Left cardiac atrium (tissue), 4 donors: Measurements from ENCODE around the gene RNASE12. TPM values are rescaled to one million over a fixed set of nuclear protein-coding genes. Genes with fewer than 3 reads are reported as not detected.
"Not testable (repeated sequence)": the region's sequence is repeated elsewhere in the genome, so short reads cannot be mapped to it uniquely, and the experiment has no call there.

ENCODE experiments used
- ATAC-seq, 2 donors: fragments of 200-7000 bp; cut with Tn5 transposase; one replicate each; pipeline ENCODE4 v1.9.1; 2020; ENCODE audit warnings: mild to moderate bottlenecking in 2 of 2, moderate library complexity in 2 of 2
- DNase-seq: peaks from one replicate; pipeline ENCODE4 v3.0.0-alpha.2; 2020
- intact Hi-C, 2 donors: fragments of 100-400 bp; cut with DNase I; formaldehyde crosslinking; loops; one replicate each; pipeline versions ENCODE4 v1.14.1 to v1.15.1; 2022 to 2023
- total RNA-seq, 2 donors: library from RNA; stranded (reverse); fragmentation: NEBNext Ultra II Directional; extraction: Animal tissue kit (Norgen Biotek cat#: 25700); gene quantifications; one replicate each; pipeline ENCODE4 v1.2.1, GENCODE V29; 2021
- donor health status: DM: no; HTN: yes; CAD: no.
- donor health status: DM: no; HTN: yes; CAD: no; lungs with severe emphysema.
- donor health status: DM: yes; HTN: yes; CAD: no.
- donor health status: Dilated cardiomyopathy.

RNASE12 gene
- total RNA-seq, 2 donors from 2014 or later: not detected

GRCh38 chr14:20601522-20601921 lies 10.3 kb upstream of the RNASE12 start:
- DNase-seq (no peak), ATAC-seq (no peak)
- intact Hi-C loops: loop anchor here (10.0 kb wide), 2 partner anchors 127 to 277 kb away; no protein-coding TSS in a partner anchor

DNA sequence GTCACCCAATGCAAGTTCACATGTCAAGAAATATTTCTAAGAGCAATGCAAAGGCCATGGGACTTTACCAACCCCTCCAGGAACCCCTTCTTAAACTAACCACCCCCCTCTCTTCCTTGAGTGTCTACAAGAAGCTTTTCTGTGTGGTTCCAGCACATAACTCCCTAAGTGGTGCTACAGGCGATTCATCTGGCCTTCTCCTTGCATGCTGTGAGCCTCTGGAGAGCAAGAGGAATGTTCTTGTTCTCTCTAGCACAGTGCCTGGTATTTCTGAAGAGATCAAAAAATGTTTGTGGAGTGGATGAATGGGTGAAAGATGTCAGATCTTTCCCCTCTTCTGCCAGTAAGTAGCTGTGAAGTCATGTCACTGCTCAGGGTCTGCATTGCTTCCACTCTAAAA lies 5.9 kb upstream of the RNASE12 start:
- intact Hi-C loops: no loop called here
- ATAC-seq: no peak

DNA sequence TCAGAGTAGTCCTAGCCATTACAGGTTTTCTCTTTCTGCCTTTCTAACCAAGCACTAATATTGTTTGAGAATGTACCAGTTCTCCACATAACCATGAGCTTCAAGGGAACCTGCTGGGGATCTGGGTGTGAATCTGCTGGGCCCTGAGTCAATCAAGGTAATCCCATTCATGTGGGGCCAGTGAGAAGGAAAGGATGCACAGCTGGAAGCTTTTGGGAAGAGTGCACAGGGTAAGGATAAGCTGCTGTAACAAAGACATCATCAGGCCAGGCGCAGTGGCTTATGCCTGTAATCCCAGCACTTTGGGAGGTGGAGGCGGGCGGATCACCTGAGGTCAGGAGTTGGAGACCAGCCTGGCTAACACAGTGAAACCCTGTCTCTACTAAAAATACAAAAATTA lies 4.5 kb upstream of the RNASE12 start:
- ATAC-seq, DNase-seq, intact Hi-C loops: not testable (repeated sequence)

More for the DNA sequence above, 5.9 kb upstream of the RNASE12 start:
- DNase-seq: no peak

DNA sequence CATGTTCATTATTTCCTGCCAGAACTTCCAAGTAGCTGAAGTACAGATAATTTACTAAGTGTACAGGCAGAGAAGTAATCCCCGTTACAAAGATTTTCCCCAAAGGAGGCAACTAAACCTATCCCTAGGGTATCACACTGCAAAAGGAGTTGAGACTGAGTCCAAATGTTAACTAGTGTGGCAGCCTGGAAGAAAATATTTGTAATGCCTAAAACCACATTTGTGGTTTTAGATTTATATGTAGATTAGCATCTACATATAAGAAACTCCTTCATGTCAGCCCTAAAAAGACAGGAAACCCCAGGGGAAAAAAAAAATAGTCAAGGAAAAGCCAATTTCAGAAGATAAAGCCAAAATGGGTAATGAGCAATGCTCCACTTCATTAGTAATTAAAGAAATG lies 1.4 kb upstream of the RNASE12 start:
- no peak for DNase-seq
- intact Hi-C loops: no loop called here
- ATAC-seq: no peak

DNA sequence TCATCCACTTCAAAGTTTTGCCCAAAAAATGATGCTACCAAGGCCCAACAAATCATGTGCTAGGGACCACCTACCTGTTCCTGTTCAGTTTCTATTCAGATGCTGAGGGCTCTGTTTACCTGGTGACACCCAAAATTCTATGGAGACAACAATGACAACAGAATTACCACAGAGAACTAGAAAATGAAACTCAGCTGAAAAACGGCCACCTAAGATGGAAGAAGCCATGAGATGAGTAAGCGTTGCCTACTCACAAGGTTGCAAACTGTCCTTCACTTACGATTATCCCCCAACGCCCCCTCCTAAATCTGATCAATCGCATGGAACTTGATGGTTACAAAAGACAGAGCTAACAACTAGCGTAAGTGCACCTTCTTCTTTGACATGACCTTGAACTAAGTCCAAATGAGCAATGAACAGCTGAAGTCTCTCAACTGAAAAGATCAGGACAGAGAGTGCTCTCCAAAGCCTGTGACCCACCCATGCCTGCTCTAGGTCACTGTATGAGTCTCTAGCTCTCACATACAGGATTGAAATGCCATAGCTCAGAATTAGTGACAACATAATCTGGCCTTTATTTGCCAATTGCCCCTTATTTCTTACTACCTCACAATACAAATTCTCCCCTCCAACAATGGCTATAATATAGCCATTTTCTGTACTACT lies 3.6 kb downstream of the RNASE12 start, which contains the start of gene RNASE11:
TSS of gene RNASE11 (minus strand) at position 513 of the 666 bp plus-strand sequence.
- ATAC-seq (no peak), DNase-seq (no peak)
- intact Hi-C loops: no loop called here

GRCh38 chr14:20583908-20584307 lies 7.3 kb downstream of the RNASE12 start:
- no peak for DNase-seq
- intact Hi-C loops: no loop called here
- no peak for ATAC-seq

DNA sequence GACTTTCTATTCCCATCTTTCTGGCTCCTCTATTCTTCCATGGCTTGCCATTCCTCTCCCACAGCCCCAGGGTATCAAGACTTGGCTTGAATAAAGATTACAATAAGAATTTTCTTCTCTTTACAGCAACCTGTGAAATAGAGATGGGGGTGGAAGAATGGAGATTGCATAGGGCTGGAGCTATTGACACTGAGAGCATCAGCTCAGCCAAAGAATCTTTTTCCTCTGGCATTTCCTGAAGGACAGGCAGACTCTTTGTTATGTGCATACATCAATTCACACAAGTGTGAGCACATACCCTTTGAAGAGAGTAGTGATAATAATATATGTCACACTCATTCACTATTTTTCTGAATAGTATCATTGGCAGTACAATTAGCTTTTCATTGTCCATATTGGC lies 8.0 kb downstream of the RNASE12 start:
- no peak for ATAC-seq
- intact Hi-C loops: no loop called here
- DNase-seq: no peak

DNA sequence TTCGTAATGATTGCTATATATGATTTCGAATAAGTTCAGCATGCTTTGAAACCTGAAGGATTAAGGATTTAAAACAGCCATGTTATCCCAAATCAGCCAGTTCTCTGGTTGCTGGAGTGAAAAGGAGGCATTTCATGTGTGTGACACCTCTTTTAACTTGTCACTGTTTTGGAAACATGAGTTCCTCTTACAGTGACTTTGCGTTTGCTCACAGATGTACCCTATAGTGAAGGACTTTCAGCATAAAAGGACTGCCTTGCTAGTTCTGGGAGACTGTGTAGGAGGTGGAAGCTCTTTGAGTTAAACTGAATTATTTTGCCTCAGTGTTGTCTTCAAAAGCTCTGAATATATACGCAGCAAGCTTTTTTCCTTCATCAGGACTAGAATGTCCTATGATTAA lies 10.9 kb downstream of the RNASE12 start:
- intact Hi-C loops: no loop called here
- ATAC-seq (no peak), DNase-seq (no peak)

DNA sequence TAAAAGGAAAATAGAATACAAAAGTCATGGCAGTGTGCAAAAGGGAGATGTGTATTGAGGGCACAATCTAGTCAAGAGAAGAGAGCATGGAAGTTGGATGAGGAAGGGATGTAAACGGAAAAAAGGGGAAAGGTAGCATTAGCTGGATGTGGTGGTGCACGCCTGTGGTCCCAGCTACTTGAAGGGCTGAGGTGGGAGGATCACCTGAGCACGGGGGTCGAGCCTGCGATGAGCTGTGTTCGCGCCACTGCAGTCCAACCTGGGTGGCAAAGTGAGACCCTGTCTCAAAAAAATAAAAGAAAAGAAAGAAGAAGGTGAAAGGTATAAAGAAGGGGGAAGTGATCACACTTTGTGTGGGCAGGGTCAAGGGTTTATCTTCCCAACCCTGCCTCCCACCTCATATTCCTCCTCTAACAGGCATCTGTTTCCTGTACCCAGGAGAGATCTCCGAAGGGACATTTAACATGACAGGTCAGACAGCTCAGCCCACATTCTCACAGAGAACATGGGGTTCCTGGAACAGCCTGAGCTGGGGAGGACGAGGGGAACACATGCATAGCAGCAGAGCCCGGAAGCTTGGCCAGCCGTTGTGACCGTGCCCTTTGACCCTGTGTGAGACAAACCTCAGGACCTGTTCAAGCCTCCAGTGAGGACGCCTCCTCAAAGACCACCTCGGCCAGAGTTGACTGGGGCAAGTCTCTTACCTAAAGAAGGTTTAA lies 12.2 kb downstream of the RNASE12 start:
- ATAC-seq: no peak
- DNase-seq: no peak
- intact Hi-C loops: no loop called here

DNA sequence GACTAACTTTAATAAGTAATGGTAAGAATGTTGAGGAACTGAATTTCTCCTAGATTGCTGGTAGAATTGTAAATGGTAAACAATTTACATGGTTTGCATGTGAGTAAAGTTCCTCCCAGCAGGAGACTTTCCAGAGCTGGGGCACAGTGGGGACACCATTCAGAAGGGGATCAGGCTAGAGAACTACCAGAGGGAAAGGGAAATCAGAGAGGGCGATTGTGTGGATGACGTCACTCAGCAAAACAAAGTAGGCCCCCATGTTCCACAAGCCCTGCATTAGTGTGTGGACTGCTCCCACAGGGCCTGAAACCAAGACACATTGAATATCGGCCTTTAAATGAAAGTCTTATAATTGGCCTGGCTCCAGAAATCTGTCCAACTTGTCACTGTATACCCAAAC lies 12.9 kb downstream of the RNASE12 start:
- intact Hi-C loops: no loop called here
- DNase-seq (no peak), ATAC-seq (no peak)

DNA sequence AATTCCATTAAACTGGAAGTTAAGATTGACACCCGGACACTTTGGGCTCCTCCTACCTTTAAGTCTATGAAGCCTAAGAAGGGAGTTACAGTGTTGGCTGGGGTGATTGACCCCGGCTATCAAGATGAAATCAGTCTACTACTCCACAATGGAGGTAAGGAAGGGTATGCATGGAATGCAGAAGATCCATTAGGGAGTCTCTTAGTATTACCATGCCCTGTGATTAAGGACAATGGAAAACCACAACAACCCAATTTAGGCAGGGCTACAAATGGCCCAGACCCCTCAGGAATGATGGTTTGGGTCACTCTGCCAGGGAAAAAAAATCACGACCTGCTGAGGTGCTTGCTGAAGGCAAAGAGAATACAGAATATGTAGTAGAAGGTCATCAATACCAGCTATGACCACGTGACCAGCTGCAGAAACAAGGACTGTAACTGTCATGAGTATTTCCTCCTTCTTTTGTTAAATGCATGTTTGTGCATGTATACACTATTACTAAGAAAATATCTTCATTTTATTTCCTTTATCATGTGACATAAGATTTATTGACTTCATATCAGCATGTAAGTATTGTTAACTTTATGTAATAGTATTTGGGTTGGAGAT lies 18.7 kb downstream of the RNASE12 start:
- ATAC-seq, intact Hi-C loops, DNase-seq: not testable (repeated sequence)

DNA sequence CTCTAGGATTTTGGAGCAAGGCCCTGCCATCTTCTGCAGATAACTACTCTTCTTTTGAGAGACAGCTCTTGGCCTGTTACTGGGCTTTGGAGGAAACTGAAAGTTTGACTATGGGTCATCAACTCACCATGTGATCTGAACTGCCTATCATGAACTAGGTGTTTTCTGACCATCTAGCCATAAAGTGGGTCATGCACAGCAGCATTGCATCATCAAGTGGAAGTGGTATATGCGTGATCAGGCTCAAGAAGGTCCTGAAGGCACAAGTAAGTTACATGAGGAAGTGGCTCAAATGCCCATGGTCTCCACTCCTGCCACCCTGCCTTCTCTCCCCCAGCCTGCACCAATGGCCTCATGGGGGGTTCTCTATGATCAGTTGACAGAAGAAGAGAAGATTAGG lies 20.5 kb downstream of the RNASE12 start:
- DNase-seq, ATAC-seq, intact Hi-C loops: not testable (repeated sequence)

- DNase-seq, ATAC-seq, intact Hi-C loops: not testable (repeated sequence)
Measured at GRCh38 chr14:20569865-20570264, 21.3 kb downstream of the RNASE12 start.

GRCh38 chr14:20569066-20569465 lies 22.1 kb downstream of the RNASE12 start:
- intact Hi-C loops: no loop called here
- DNase-seq: no peak
- ATAC-seq: no peak

GRCh38 chr14:20568393-20568792 lies 22.8 kb downstream of the RNASE12 start:
- intact Hi-C loops: no loop called here
- DNase-seq: no peak
- no peak for ATAC-seq

DNA sequence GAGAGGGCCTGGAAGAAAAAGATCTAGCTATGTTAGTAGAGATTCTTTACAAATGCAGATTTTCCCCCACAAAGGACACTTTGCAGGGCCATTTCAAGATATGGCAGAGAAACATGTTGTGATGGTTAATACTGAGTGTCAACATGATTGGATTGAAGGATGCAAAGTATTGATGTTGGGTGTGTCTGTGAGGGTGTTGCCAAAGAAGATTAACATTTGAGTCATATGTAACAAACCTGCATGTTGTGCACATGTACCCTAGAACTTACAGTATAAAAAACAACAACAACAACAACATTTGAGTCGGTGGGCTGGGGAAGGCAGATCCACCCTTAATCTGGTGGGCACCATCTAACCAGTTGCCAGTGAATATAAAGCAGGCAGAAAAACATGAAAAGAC lies 24.0 kb downstream of the RNASE12 start:
- intact Hi-C loops, DNase-seq, ATAC-seq: not testable (repeated sequence)

DNA sequence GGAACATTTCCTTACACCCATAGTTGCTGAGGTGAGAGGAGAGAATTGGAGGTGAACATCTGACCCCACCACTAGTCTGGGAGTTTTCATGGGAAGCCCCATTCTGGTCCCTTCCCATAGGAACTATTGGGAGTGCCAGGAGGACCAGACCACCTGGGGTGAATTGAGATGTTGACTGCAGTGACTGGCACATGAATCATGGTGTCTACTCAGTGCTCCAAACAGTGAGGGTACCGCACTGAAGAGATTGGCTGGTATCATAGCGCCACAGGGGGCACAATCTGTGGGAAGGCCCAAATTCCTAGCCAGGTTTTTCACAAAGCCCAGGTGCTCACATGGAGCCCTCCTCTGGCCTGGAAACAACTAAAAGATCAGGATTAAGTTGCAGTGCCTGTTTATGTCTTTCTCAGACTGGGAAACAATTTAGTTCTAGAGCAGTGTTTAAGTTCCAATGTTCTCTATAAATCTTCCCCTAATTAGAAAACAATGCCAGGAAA lies 26.6 kb downstream of the RNASE12 start:
- intact Hi-C loops: no loop called here
- no peak for ATAC-seq
- DNase-seq: no peak

GRCh38 chr14:20563971-20564370 lies 27.2 kb downstream of the RNASE12 start:
- intact Hi-C loops: no loop called here
- no peak for DNase-seq
- ATAC-seq: no peak

- DNase-seq (no peak), ATAC-seq (no peak)
- intact Hi-C loops: no loop called here
Measured at GRCh38 chr14:20560961-20561360, 30.2 kb downstream of the RNASE12 start, which contains the start of gene RNASE9. Gene RNASE9, minus strand, starts transcription at chr14:20561047.

DNA sequence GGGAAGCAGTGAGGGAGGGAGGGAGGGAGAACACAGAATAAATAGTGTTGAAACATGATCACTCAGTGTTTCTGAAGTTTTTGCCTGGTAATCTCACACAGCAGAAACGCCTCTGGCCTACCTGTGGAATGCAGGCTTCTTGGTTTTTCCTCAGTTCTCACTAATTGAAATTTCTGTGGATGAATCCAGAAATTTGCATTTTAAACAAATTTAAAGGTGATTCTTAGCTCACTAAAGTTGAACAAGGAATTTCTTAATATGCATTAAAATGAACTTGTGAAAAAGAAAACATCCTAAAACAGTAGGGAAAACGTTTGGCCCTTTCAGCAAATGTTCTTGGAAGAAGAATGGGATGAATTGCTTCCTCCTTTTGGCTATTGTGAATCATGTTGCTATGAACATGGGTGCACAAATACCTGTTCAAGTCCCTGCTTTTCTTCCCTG lies 31.7 kb downstream of the RNASE12 start:
- intact Hi-C loops: no loop called here
- DNase-seq (no peak), ATAC-seq (no peak)
